GM23338 (cell line): ENCODE data around the gene PRKD1. TPM values are rescaled to one million over a fixed set of nuclear protein-coding genes. Genes with fewer than 3 reads are reported as not detected.

Experiments used
- ATAC-seq: fragments of 200-7000 bp; cut with Tn5 transposase; 3 replicates; pipeline ENCODE4 v1.9.1; 2020
- DNase-seq: peaks from one replicate; pipeline ENCODE4 v3.0.0-alpha.2; 2015; ENCODE audit warnings: low spot score
- H2AFZ ChIP-seq: fragments of 200-600 bp; sonication (generic); 2 replicates; pipeline ENCODE4 v1.8.0; 2016; ENCODE audit warnings: antibody characterized with exemption, mild to moderate bottlenecking, moderate library complexity
- H3F3A ChIP-seq: fragments of 200-600 bp; sonication (generic); replicated peaks from 2 replicates; pipeline ENCODE4 v1.8.0; 2017; ENCODE audit warnings: antibody characterized with exemption, mixed run types, low read depth
- H3K27ac ChIP-seq: fragments of 200-600 bp; sonication (generic); 2 replicates; pipeline ENCODE4 v1.6.1; 2016; ENCODE audit warnings: low read depth
- H3K27me3 ChIP-seq: fragments of 200-600 bp; sonication (generic); 2 replicates; pipeline ENCODE4 v1.8.0; 2016; ENCODE audit warnings: mild to moderate bottlenecking, mixed run types, moderate library complexity; ENCODE audit not compliant: insufficient read depth
- H3K36me3 ChIP-seq: fragments of 200-600 bp; sonication (generic); 2 replicates; pipeline ENCODE4 v1.8.0; 2016; ENCODE audit warnings: mild to moderate bottlenecking; ENCODE audit not compliant: insufficient read depth
- H3K4me1 ChIP-seq: fragments of 200-600 bp; sonication (generic); 2 replicates; pipeline ENCODE4 v1.8.0; 2016; ENCODE audit warnings: mild to moderate bottlenecking, moderate library complexity; ENCODE audit not compliant: insufficient read depth
- H3K4me2 ChIP-seq: fragments of 200-600 bp; sonication (generic); 2 replicates; pipeline ENCODE4 v1.7.1; 2017; ENCODE audit warnings: mixed run types
- H3K4me3 ChIP-seq: fragments of 200-600 bp; sonication (generic); 2 replicates; pipeline ENCODE4 v1.6.1; 2016; ENCODE audit warnings: mixed run types
- H3K79me2 ChIP-seq: fragments of 200-600 bp; sonication (generic); replicated peaks from 2 replicates; pipeline ENCODE4 v1.8.0; 2017; ENCODE audit warnings: mild to moderate bottlenecking; ENCODE audit not compliant: insufficient read depth
- H3K9me2 ChIP-seq: fragments of 200-600 bp; sonication (generic); 2 replicates; pipeline ENCODE4 v1.8.0; 2017; ENCODE audit not compliant: insufficient read depth
- H4K20me1 ChIP-seq: fragments of 200-600 bp; sonication (generic); replicated peaks from 2 replicates; pipeline ENCODE4 v1.8.0; 2017; ENCODE audit warnings: mild to moderate bottlenecking; ENCODE audit not compliant: insufficient read depth
- H3K27ac Mint-ChIP-seq: 2 replicates; pipeline ENCODE4 v1.8.0; 2020; ENCODE audit warnings: inconsistent platforms, mild to moderate bottlenecking, moderate library complexity, mixed read lengths
- H3K27me3 Mint-ChIP-seq: 3 replicates; pipeline ENCODE4 v1.8.0; 2022; ENCODE audit warnings: low read depth, mild to moderate bottlenecking, moderate library complexity, mixed read lengths, inconsistent platforms; ENCODE audit not compliant: insufficient read depth, poor library complexity
- H3K36me3 Mint-ChIP-seq: 3 replicates; pipeline ENCODE4 v1.8.0; 2021; ENCODE audit warnings: low read depth, mild to moderate bottlenecking, inconsistent platforms, moderate library complexity, mixed read lengths
- H3K4me1 Mint-ChIP-seq: 3 replicates; pipeline ENCODE4 v1.8.0; 2020; ENCODE audit warnings: mild to moderate bottlenecking, inconsistent platforms, mixed read lengths
- H3K4me3 Mint-ChIP-seq: 3 replicates; pipeline ENCODE4 v1.8.0; 2021; ENCODE audit warnings: moderate library complexity, mild to moderate bottlenecking, inconsistent platforms, mixed read lengths
- H3K9me3 Mint-ChIP-seq: 3 replicates; pipeline ENCODE4 v1.8.0; 2020; ENCODE audit warnings: moderate library complexity, mild to moderate bottlenecking, inconsistent platforms, mixed read lengths
- CREB1 ChIP-seq: fragments of 250-450 bp; sonication (Bioruptor Pico); IDR thresholded peaks from 2 replicates; pipeline ENCODE4 v1.5.0; 2020; ENCODE audit warnings: low read depth, mild to moderate bottlenecking, moderate library complexity
- EZH2 ChIP-seq: fragments of 200-600 bp; sonication (generic); IDR thresholded peaks from one replicate; pipeline ENCODE4 v1.8.0; 2017; ENCODE audit warnings: antibody characterized with exemption, mild to moderate bottlenecking, low read depth; ENCODE audit not compliant: unreplicated experiment
- JUNB ChIP-seq: IDR thresholded peaks from one replicate; pipeline ENCODE4 v1.6.1; 2016; ENCODE audit warnings: antibody characterized with exemption; ENCODE audit not compliant: unreplicated experiment
- NANOG ChIP-seq: IDR thresholded peaks from 2 replicates; pipeline ENCODE4 v1.6.1; 2016; ENCODE audit warnings: antibody characterized with exemption, borderline replicate concordance
- REST ChIP-seq: IDR thresholded peaks from one replicate; pipeline ENCODE4 v1.6.1; 2018; ENCODE audit warnings: antibody characterized with exemption; ENCODE audit not compliant: unreplicated experiment
- ZNF331 ChIP-seq: fragments of 250-450 bp; sonication (Bioruptor Pico); IDR thresholded peaks from 2 replicates; pipeline ENCODE4 v1.5.0; 2020; ENCODE audit warnings: low read depth, mild to moderate bottlenecking, moderate library complexity
- ZNF462 ChIP-seq: fragments of 250-450 bp; sonication (Bioruptor Pico); IDR thresholded peaks from 2 replicates; pipeline ENCODE4 v1.5.0; 2020; ENCODE audit warnings: mild to moderate bottlenecking, moderate library complexity
- polyA plus RNA-seq: library from polyadenylated mRNA; unstranded; fragments of >200 nt; fragmentation: Nextera tagmentation; extraction: Ambion mirVana; gene quantifications from 2 replicates; pipeline ENCODE4 v1.2.1, GENCODE V29; 2016
- total RNA-seq: library from RNA; depleted of rRNA; stranded (reverse); fragments of >200 nt; shearing (Covaris generic); gene quantifications from 2 replicates; pipeline ENCODE4 v1.2.3, GENCODE V29; 2014
- TF ChIP-seq, protein P1 (sequence below), 2 experiments: fragments of 200-600 bp in 1 of 2; sonication (generic) in 1 of 2; conservative IDR thresholded peaks; 2 replicates each; pipeline versions ENCODE4 v1.5.1 to v1.6.1; 2016 to 2017; ENCODE audit warnings: antibody characterized with exemption in 2 of 2, low read depth in 2 of 2, mild to moderate bottlenecking in 2 of 2, moderate library complexity in 1 of 2

The PRKD1 gene
- total and polyA plus RNA-seq, 2 experiments from 2014 or later: 3.1 to 9.7 TPM

DNA sequence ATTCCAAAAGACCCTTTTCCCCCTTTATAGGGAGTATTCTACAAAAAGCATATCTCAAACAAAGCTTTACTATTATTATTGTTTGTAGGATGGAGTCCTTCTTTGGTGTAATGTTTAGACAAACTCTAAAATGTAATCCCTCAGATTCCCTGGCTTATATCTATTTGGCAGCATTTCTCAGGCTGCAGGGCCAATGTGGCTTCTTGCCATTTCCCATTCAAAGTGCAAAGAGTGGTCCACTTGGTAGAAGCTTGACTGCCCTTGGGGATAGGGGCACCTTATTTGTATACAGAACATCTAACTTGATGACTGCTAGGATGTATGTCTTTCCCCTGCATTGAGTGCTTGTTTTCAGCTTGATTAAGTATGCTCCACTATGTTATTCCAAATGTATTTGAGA lies 242.7 kb downstream of the PRKD1 start (continued):
- TF ChIP-seq REST (no peak), CREB1 (CRISPR knock-in tag) (no peak), NANOG (no peak), EZH2 (no peak), ZNF331 (CRISPR knock-in tag) (no peak)
- TF ChIP-seq, protein P1, sequence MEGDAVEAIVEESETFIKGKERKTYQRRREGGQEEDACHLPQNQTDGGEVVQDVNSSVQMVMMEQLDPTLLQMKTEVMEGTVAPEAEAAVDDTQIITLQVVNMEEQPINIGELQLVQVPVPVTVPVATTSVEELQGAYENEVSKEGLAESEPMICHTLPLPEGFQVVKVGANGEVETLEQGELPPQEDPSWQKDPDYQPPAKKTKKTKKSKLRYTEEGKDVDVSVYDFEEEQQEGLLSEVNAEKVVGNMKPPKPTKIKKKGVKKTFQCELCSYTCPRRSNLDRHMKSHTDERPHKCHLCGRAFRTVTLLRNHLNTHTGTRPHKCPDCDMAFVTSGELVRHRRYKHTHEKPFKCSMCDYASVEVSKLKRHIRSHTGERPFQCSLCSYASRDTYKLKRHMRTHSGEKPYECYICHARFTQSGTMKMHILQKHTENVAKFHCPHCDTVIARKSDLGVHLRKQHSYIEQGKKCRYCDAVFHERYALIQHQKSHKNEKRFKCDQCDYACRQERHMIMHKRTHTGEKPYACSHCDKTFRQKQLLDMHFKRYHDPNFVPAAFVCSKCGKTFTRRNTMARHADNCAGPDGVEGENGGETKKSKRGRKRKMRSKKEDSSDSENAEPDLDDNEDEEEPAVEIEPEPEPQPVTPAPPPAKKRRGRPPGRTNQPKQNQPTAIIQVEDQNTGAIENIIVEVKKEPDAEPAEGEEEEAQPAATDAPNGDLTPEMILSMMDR (conservative IDR thresholded peaks at IDR 0.05; ENCODE audit: low read depth in 2 of 2): no peak

GRCh38 chr14:29682789-29683188 lies 244.9 kb downstream of the PRKD1 start:
- no peak for ATAC-seq
- no peak for TF ChIP-seq EZH2
- TF ChIP-seq, protein P1 (conservative IDR thresholded peaks at IDR 0.05; ENCODE audit: low read depth in 2 of 2): no peak
- TF ChIP-seq ZNF462 (CRISPR knock-in tag): no peak
- no peak for TF ChIP-seq JUNB

More at GRCh38 chr14:29682789-29683188, 244.9 kb downstream of the PRKD1 start:
- no peaks in the 10 kb centered on the region for H3K4me1 ChIP-seq
- no peak overlapping the region for H3K4me3 Mint-ChIP-seq
- no peaks in the 10 kb centered on the region for H4K20me1 ChIP-seq
- H3K36me3 Mint-ChIP-seq: no peaks in the 10 kb centered on the region
- H3K27ac Mint-ChIP-seq: 0 out of 2 replicates have a peak overlapping the region, but pooled peaks have one; percentile 14
- no peaks in the 10 kb centered on the region for H3K9me3 Mint-ChIP-seq
- H3K36me3 ChIP-seq: no peaks in the 10 kb centered on the region
- H3K4me3 ChIP-seq: no peak overlapping the region
- peaks cover 4% of the 10 kb centered on the region; the same call in 2 of the 3 replicates for H3K4me1 Mint-ChIP-seq
- H3K4me2 ChIP-seq: no peak overlapping the region
- no peaks in the 10 kb centered on the region for H3F3A ChIP-seq
- no peaks in the 10 kb centered on the region for H3K27me3 ChIP-seq
- no peak overlapping the region for H3K27ac ChIP-seq
- no peaks in the 10 kb centered on the region for H3K27me3 Mint-ChIP-seq
- H3K9me2 ChIP-seq: no peaks in the 10 kb centered on the region
- DNase-seq: no peak
- H3K79me2 ChIP-seq: no peaks in the 10 kb centered on the region
- no peak overlapping the region for H2AFZ ChIP-seq
